HG03135 (cell line): ENCODE data around the gene EARS2.
"Not testable (repeated sequence)": the region's sequence is repeated elsewhere in the genome, so short reads cannot be mapped to it uniquely, and the experiment has no call there.

Experiments used
- ATAC-seq: cut with Tn5 transposase; IDR thresholded peaks from one replicate; pipeline ENCODE4 v1.9.1; 2021; ENCODE audit warnings: mild to moderate bottlenecking, moderate library complexity; ENCODE audit not compliant: unreplicated experiment

Gene EARS2

GRCh38 chr16:23570992-23571632 lies 14.0 kb upstream of the EARS2 start:
- ATAC-seq: no peak

- no peak for ATAC-seq
Observed at GRCh38 chr16:23567602-23568001, 10.5 kb upstream of the EARS2 start.

DNA sequence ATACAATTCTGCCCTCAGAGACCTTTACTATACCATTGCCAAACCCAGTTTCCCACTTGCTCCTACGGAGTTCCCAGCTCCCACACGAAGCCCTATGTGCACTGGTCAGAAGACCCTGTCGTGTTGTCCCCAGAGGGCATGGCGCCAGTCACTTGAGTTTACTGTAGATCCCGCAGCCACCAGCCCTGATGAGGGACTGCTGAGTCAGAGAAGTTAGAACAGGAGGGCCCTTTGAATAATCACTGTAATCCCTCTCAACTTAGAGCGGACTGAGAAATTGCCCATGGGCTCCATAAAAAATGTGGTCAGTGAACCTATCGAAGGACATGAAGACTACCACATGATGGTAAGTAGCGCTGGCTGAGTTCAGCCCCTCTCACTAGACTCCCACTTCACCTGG lies 9.6 kb upstream of the EARS2 start:
- no peak for ATAC-seq

DNA sequence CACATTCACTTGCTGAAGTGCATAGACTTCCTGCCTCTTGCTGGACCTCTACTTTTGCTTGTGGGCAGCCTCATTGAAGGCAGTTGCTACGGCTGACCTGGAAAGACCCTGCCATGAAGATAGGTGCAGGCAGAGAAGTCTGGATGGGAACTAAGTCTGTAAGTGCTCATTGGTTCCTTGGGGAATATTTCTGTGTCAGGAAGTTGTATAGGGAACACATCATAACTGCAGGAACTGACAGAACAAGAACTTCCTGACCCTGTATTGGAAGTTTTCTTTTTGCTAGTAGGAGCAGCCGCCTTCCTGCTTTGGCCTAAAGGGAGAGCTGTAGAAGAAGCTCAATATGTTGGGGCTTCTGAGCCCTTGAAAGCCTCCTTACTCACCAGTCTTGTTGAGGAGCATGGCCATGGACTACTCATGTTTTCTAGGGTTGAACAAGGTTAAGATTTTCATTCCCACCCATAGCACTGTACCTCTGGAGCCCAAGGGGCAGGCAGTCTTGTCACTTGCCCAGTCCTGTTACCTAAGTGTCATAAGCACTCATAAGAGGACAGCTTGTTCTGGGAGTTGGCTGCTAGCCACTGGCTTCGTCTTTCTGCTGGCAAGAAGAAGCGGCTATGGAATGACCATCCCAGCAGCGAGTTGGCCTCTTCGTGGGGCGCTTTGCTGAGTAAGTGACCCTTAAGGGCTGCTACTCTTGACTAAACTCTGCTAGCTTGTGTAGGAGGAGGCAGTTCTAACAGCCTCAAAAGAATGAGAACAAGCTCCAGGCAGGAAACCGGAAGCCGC lies 7.6 kb upstream of the EARS2 start:
- no peak for ATAC-seq

GRCh38 chr16:23563186-23563585 lies 6.0 kb upstream of the EARS2 start:
- no peak for ATAC-seq

DNA sequence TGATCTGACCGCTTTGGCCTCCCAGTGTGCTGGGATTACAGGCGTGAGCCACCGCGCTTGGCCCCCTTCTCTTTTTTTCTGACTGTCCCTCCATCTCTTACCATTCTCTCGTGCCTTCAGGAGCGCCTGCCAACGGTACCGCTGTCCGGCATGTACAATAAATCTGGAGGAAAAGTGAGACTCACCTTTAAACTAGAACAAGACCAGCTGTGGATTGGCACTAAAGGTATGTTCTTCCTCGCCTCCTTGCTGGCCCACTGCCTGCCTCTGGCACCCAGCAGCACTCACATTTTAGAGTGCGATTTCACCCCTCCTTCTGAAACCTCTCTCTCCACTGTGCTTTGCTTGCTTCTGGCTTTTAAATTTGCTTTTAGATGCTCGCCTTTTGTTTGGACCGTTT lies 5.4 kb upstream of the EARS2 start:
- ATAC-seq: no peak

GRCh38 chr16:23561586-23561985 lies 4.4 kb upstream of the EARS2 start:
- ATAC-seq: no peak

DNA sequence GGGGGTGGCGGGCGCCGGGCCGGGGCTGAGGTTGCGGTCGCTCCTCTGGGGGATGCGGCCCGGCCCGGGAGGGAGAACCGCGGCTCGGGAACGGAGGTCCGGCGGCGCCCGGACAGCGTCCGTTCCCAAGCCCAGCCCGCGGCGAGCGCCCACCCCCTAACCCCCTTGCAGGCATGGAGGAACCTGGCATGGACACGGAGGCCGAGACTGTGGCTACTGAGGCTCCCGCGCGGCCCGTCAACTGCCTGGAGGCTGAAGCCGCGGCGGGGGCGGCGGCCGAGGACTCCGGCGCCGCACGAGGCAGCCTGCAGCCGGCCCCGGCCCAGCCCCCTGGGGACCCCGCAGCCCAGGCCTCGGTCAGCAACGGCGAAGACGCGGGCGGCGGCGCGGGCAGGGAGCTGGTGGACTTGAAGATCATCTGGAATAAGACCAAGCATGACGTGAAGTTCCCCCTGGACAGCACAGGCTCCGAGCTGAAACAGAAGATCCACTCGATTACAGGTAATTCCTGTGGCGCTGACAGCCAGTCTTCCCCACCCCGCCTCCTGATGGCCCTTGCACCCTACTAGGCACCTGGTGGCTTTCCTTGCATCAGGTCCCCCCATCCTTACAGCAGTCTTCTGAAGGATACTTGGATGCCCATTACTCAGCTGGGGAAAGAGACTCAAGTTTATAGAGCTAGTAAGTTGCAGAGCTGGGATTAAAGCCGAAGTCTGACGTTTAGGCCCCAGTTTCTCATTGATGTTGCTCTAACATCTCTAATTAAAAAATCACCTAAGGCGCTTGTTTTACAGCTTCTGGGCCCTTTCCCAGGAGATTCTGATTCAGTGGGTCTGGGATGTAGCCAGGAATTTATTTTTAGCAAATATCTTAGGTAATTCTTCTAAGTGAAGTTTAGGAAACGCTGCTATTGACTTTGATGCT lies 891 bp upstream of the EARS2 start:
- peak; percentile 4 for ATAC-seq

GRCh38 chr16:23554536-23554935 lies 2.6 kb downstream of the EARS2 start:
- ATAC-seq: no peak

DNA sequence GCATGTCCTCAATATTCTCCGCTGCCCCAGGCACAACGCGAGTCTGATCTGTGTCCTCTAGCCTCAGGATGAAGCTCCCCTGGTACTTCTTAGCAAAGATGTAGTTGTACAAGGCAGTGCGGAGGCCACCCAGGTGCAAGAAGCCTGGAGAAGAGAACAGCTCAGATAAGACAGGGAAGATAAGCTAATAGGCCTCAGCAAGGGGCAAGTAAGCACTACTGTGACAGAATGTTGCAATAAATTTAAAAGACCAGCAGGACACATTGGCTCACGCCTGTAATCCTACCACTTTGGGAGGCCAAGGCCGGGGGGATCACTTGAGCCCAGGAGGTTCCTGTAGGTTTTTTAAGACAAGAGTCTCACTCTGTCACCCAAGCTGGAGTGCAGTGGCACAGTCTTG lies 5.0 kb downstream of the EARS2 start:
- no peak for ATAC-seq

- no peak for ATAC-seq
Observed at GRCh38 chr16:23549938-23550337, 7.2 kb downstream of the EARS2 start.

GRCh38 chr16:23544436-23544835 lies 12.7 kb downstream of the EARS2 start:
- no peak for ATAC-seq

DNA sequence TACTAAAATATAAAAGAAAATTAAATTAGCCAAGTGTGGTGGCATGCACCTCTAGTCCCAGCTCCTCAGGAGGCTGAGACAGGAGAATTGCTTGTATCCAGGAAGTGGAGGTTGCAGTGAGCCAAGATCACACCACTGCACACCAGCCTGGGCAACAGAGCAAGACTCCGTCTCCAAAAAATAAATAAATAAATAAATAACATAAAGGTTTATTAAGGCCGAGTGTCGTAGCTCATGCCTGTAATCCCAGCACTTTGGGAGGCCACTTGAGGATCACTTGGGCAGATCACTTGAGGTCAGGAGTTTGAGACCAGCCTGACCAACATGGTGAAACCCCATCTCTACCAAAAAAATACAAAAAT lies 16.4 kb downstream of the EARS2 start:
- not testable (repeated sequence) for ATAC-seq

DNA sequence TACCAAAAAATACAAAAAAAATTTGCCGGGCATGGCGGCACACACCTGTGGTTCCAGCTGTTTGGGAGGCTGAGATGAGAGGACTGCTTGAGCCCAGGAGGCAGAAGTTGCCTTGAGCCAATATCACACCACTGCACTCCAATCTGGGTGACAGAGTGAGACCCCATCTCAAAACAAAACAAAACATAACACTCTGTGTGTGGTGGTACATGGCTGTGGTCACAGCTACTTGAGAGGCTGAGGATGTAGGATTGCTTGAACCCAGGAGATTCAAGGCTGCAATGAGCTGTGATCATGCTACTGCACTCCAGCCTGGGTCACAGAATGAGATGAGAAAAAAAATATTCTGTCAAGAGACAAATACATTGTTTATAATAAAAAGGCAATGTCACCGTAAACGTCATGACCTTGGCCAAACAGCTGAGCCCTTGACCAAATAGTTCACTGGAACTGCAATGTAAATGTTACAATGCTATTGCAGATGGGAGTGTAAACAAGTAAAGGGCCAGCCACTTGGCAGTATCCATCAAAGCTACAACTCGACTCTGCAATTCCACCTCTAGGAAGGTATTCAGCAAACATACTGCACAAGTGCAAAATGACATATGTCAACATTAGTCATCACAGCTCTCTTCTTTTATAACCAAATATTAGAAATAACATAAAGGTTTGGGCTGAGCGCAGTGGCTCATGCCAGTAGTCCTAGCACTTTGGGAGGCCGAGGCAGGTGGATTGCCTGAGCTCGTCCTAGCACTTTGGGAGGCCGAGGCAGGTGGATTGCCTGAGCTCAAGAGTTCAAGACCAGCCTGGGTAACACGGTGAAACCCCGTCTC lies 16.9 kb downstream of the EARS2 start:
- no peak for ATAC-seq

- ATAC-seq: no peak
Observed at GRCh38 chr16:23538919-23539278, 18.3 kb downstream of the EARS2 start.

DNA sequence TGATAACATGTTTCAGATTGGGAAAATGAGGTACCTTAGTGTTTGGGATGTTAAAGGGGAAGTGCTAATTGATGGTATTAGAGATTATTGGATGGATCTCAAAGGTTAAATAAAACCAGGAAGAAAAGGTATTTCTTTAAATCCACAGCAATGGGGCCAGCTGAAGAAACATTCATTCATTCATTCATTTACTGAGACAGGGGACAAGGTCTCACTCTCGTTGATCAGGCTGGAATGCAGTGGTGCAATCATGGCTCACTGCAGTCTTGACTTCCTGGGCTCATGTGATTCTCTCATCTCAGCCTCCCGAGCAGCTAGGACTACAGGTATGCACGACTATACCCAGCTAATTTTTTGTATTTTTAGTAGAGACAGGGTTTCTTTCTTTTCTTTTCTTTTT lies 19.8 kb downstream of the EARS2 start:
- no peak for ATAC-seq

GRCh38 chr16:23535901-23536300 lies 21.2 kb downstream of the EARS2 start:
- no peak for ATAC-seq

DNA sequence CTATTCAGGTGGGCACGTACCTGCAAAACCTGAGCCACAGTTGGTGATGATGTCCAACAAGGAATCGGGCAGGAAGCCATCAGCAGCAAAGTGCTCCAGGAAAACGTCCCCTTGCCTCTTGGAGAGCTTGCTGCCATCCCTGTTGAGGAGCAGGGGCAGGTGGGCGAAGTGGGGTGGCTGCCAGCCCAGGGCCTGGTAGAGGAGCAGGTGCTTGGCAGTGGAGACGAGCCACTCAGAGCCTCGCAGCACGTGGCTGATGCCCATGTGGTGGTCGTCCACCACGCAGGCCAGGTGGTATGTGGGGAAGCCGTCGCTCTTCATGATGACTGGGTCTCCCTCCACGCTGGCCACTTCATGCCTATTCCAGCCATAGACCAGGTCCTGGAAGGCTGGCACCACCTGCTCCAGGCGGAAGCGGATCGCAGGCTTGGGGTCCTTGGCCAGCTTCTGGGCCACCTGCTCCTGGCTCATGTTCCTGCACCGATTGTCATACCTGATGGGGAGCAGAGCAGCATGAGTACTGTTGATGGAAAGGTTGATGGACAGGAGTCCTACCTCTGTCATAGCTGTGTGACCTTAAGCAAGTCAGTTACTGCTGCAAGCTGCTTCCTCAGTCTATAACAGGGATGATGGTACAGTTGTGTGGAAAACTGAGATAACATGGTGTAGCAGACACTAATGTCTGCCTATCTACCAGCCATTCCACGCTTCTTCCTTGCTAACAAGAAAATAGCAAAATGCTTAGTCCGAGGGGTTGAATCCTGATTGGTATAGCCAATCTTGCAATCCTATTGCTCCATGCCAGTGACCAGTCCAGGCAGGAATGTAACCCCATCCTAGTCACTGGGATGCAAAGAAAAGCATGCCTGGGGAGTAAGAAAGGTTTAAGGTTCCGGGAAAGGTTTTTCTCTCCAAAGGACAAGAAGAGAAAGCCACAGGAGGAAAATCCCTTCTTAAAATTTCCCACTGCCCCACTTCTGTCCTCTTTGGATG lies 22.0 kb downstream of the EARS2 start:
- ATAC-seq: no peak

- ATAC-seq: no peak
Observed at GRCh38 chr16:23532448-23532847, 24.7 kb downstream of the EARS2 start.

GRCh38 chr16:23530062-23530461 lies 27.1 kb downstream of the EARS2 start:
- no peak for ATAC-seq
